ENCODE results near the gene PDIA6. TPM values are rescaled to one million over a fixed set of nuclear protein-coding genes. Genes with fewer than 3 reads are reported as not detected.

Gene PDIA6
- total and polyA plus RNA-seq, 2 donors (not counting 3 experiments of a cell fraction or from before 2014, with no cell fraction given): 335 to 424 TPM

DNA sequence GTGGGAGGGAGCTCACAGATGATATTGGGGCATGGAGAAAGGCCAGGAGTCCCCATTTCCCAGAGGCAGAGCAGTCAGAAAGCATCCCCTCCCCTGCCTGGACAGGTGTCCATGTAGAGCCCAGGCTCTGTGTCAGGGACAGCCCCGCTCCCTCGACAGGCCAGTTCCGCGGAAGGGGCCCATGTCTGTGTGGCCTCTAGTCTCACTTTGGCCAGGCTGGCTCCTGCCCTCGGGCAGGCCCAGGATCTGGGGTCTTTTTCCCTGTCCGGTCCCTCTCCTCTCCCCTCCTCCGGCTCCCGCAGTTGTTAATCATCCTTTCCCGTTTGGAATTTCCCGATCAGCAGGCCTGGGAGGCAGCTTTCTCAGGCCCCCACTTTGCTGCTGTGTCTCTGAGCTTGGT, 20.4 kb upstream of the PDIA6 start:
- Histone ChIP-seq H4K20me1 (replicated peaks; ENCODE audit: control insufficient read depth, extremely low read depth, insufficient read depth, low read length) (no peaks in the 10 kb centered on the region), H3K36me3 (ENCODE audit: control insufficient read depth in 2 of 2, extremely low read depth in 1 of 2, insufficient read depth in 2 of 2, low read length in 2 of 2) (no peaks in the 10 kb centered on the region), H3K9me3 (replicated peaks; ENCODE audit: control insufficient read depth, insufficient read depth, low read length) (no peaks in the 10 kb centered on the region), H3K27me3 (ENCODE audit: control insufficient read depth in 2 of 2, insufficient read depth in 2 of 2, low read length in 2 of 2) (peaks cover 0 to 3% of the 10 kb centered on the region in 2 experiments), H3K9me1 (replicated peaks; ENCODE audit: control insufficient read depth, extremely low read depth, insufficient read depth, low read length) (no peaks in the 10 kb centered on the region), H3K4me1 (ENCODE audit: control insufficient read depth, extremely low read depth, insufficient read depth, low read length) (peaks cover 11% of the 10 kb centered on the region), H2AFZ (ENCODE audit: low read depth, low read length) (no peak overlapping the region), H3K79me2 (ENCODE audit: control insufficient read depth, insufficient read depth, low read length) (no peaks in the 10 kb centered on the region), H3K9ac (replicated peaks; ENCODE audit: extremely low read depth, insufficient read depth, low read length) (no peak overlapping the region), H3K4me3 (replicated peaks in 1 of 3; ENCODE audit: insufficient read depth in 1 of 3, low read depth in 1 of 3, low read length in 3 of 3) (no peak overlapping the region), H3K27ac (ENCODE audit: insufficient read depth, low read depth, low read length) (no peak overlapping the region), H3K4me2 (ENCODE audit: insufficient read depth, low read length) (no peak overlapping the region)
- no peak for FAIRE-seq
- dilution Hi-C loops (cut with MboI; ENCODE audit: extremely low pct_ligation_motif_present, low sequenced_read_pairs): no loop called here
- no peak for TF ChIP-seq EZH2 (IDR thresholded peaks at IDR 0.05; ENCODE audit: borderline replicate concordance, low read depth, low read length, severe bottlenecking)
- TF ChIP-seq FOS (IDR thresholded peaks at IDR 0.05; ENCODE audit: borderline replicate concordance, insufficient read depth, low read length): no peak
- TF ChIP-seq POLR2AphosphoS5 (IDR thresholded peaks at IDR 0.05; ENCODE audit: insufficient read depth, low read depth, low read length): no peak
- TF ChIP-seq POLR2A (IDR thresholded peaks at IDR 0.05; ENCODE audit: low read depth, low read length): no peak
- no peak for TF ChIP-seq JUN (IDR thresholded peaks at IDR 0.05; ENCODE audit: borderline replicate concordance, insufficient read depth, insufficient read length, low read depth)
- TF ChIP-seq MYC (IDR thresholded peaks at IDR 0.05; ENCODE audit: low read depth, low read length): no peak
- TF ChIP-seq, protein P1, sequence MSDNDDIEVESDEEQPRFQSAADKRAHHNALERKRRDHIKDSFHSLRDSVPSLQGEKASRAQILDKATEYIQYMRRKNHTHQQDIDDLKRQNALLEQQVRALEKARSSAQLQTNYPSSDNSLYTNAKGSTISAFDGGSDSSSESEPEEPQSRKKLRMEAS (IDR thresholded peaks at IDR 0.05; ENCODE audit: insufficient read depth, insufficient read length): no peak
- TF ChIP-seq, protein P2, sequence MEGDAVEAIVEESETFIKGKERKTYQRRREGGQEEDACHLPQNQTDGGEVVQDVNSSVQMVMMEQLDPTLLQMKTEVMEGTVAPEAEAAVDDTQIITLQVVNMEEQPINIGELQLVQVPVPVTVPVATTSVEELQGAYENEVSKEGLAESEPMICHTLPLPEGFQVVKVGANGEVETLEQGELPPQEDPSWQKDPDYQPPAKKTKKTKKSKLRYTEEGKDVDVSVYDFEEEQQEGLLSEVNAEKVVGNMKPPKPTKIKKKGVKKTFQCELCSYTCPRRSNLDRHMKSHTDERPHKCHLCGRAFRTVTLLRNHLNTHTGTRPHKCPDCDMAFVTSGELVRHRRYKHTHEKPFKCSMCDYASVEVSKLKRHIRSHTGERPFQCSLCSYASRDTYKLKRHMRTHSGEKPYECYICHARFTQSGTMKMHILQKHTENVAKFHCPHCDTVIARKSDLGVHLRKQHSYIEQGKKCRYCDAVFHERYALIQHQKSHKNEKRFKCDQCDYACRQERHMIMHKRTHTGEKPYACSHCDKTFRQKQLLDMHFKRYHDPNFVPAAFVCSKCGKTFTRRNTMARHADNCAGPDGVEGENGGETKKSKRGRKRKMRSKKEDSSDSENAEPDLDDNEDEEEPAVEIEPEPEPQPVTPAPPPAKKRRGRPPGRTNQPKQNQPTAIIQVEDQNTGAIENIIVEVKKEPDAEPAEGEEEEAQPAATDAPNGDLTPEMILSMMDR (IDR thresholded peaks at IDR 0.05; ENCODE audit: extremely low read depth in 1 of 2, insufficient read depth in 1 of 2, low read depth in 1 of 2, low read length in 2 of 2): no peak
- no peak for TF ChIP-seq GATA2 (IDR thresholded peaks at IDR 0.05; ENCODE audit: insufficient read depth, insufficient read length, low read depth, low read length)
- CTCF ChIA-PET: interaction anchor here (0.5 to 11.3 kb wide), 98 partner anchors 10 to 837 kb away, joined by 3 to 738 read pairs (median 4); partner anchors contain the start of genes E2F6, KCNF1, NTSR2 and PDIA6
- POLR2A ChIA-PET: no interaction called here
- no peak for DNase-seq (ENCODE audit: low read depth, low spot score)
- intact Hi-C loops (cut with micrococcal nuclease): loop anchor here (2.0 to 5.0 kb wide), 2 partner anchors 68 to 614 kb away; no protein-coding TSS in a partner anchor
- no TSS peak for BruUV-seq (replicated peaks)

Measured in endothelial cell of umbilical vein (primary cell).